ENCODE results near the gene SRRM3. TPM values are rescaled to one million over a fixed set of nuclear protein-coding genes. Genes with fewer than 3 reads are reported as not detected.

The SRRM3 gene
- total RNA-seq, 1 donor from 2014 or later: 1.7 TPM

- Mint-ChIP-seq H3K9me3 (ENCODE audit: unreplicated experiment) (no peaks in the 10 kb centered on the region), H3K4me1 (ENCODE audit: low read depth, unreplicated experiment) (peaks cover 2% of the 10 kb centered on the region), H3K4me3 (ENCODE audit: unreplicated experiment) (no peak overlapping the region), H3K27ac (ENCODE audit: unreplicated experiment) (no peak overlapping the region), H3K36me3 (ENCODE audit: low read depth, unreplicated experiment) (no peaks in the 10 kb centered on the region), H3K27me3 (ENCODE audit: low read depth, unreplicated experiment) (peaks cover 34% of the 10 kb centered on the region)
- TF ChIP-seq CTCF (IDR thresholded peaks at IDR 0.05; ENCODE audit: insufficient read depth, low read depth, low read length): no peak
- peak; percentile 100 for TF ChIP-seq EZH2 (IDR thresholded peaks at IDR 0.05; ENCODE audit: insufficient read depth, low read length)
- peaks cover 26% of the 10 kb centered on the region for H3K27me3 ChIP-seq (ENCODE audit: insufficient read depth, low read length)
- H3K79me2 ChIP-seq (ENCODE audit: insufficient read depth, low read length): no peaks in the 10 kb centered on the region
- H3K27ac ChIP-seq (ENCODE audit: low read depth, low read length): no peak overlapping the region
- H3K9me3 ChIP-seq (ENCODE audit: insufficient read depth, low read depth, low read length): no peaks in the 10 kb centered on the region
- H2AFZ ChIP-seq (ENCODE audit: low read depth, low read length): peak overlapping the region; percentile 28
- H3K36me3 ChIP-seq (ENCODE audit: insufficient read depth, low read length): no peaks in the 10 kb centered on the region
- H3K4me3 ChIP-seq (ENCODE audit: insufficient read depth, low read depth, low read length): no peak overlapping the region
- H4K20me1 ChIP-seq (ENCODE audit: insufficient read depth, low read length): no peaks in the 10 kb centered on the region
- DNase-seq (ENCODE audit: low read depth) (no peak), FAIRE-seq (no peak)
- H3K4me2 ChIP-seq (ENCODE audit: low read length): peak overlapping the region; percentile 68
- H3K9ac ChIP-seq (ENCODE audit: low read length): no peak overlapping the region
- H3K4me1 ChIP-seq (ENCODE audit: insufficient read depth, low read length): no peaks in the 10 kb centered on the region
Observed at GRCh38 chr7:76267107-76267893, 65.6 kb downstream of the SRRM3 start.

DNA sequence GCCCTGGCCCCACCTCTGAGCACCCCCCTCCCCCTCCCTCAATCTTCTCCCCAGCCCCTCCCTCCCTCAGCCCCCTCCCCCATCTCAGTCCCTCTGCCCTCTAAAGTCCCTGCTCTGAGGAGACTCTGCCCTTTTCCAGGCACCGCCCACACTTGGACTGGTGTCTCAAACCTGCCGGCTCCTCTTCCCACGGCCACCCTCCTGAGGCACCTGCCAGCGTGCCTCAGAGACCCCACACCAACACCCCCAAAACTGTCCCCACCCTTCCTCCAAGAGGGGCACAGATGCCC is 66.1 kb downstream of the SRRM3 start:
- Histone ChIP-seq H3K36me3 (ENCODE audit: insufficient read depth, low read length) (no peaks in the 10 kb centered on the region), H3K27me3 (ENCODE audit: insufficient read depth, low read length) (peaks cover 30% of the 10 kb centered on the region), H2AFZ (ENCODE audit: low read depth, low read length) (no peak overlapping the region), H3K79me2 (ENCODE audit: insufficient read depth, low read length) (no peaks in the 10 kb centered on the region), H3K9me3 (ENCODE audit: insufficient read depth, low read depth, low read length) (no peaks in the 10 kb centered on the region), H3K27ac (ENCODE audit: low read depth, low read length) (no peak overlapping the region), H3K9ac (ENCODE audit: low read length) (no peak overlapping the region), H3K4me1 (ENCODE audit: insufficient read depth, low read length) (no peaks in the 10 kb centered on the region), H4K20me1 (ENCODE audit: insufficient read depth, low read length) (no peaks in the 10 kb centered on the region), H3K4me3 (ENCODE audit: insufficient read depth, low read depth, low read length) (no peak overlapping the region), H3K4me2 (ENCODE audit: low read length) (no peak overlapping the region)
- Mint-ChIP-seq H3K4me1 (ENCODE audit: low read depth, unreplicated experiment) (peaks cover 3% of the 10 kb centered on the region), H3K27ac (ENCODE audit: unreplicated experiment) (no peak overlapping the region), H3K27me3 (ENCODE audit: low read depth, unreplicated experiment) (peaks cover 34% of the 10 kb centered on the region), H3K36me3 (ENCODE audit: low read depth, unreplicated experiment) (no peaks in the 10 kb centered on the region), H3K9me3 (ENCODE audit: unreplicated experiment) (no peaks in the 10 kb centered on the region), H3K4me3 (ENCODE audit: unreplicated experiment) (no peak overlapping the region)
- DNase-seq (ENCODE audit: low read depth) (no peak), FAIRE-seq (no peak)
- TF ChIP-seq CTCF (IDR thresholded peaks at IDR 0.05; ENCODE audit: insufficient read depth, low read depth, low read length): no peak
- no peak for TF ChIP-seq EZH2 (IDR thresholded peaks at IDR 0.05; ENCODE audit: insufficient read depth, low read length)

GRCh38 chr7:76268376-76268775 is 66.7 kb downstream of the SRRM3 start:
- no peaks in the 10 kb centered on the region for H3K36me3 ChIP-seq (ENCODE audit: insufficient read depth, low read length)
- no peak overlapping the region for H3K4me2 ChIP-seq (ENCODE audit: low read length)
- FAIRE-seq: no peak
- no peaks in the 10 kb centered on the region for H3K79me2 ChIP-seq (ENCODE audit: insufficient read depth, low read length)
- peaks cover 6% of the 10 kb centered on the region for H3K4me1 Mint-ChIP-seq (ENCODE audit: low read depth, unreplicated experiment)
- peaks cover 36% of the 10 kb centered on the region for H3K27me3 Mint-ChIP-seq (ENCODE audit: low read depth, unreplicated experiment)
- H3K27ac ChIP-seq (ENCODE audit: low read depth, low read length): no peak overlapping the region
- H3K9ac ChIP-seq (ENCODE audit: low read length): no peak overlapping the region
- DNase-seq (ENCODE audit: low read depth): no peak
- no peaks in the 10 kb centered on the region for H3K36me3 Mint-ChIP-seq (ENCODE audit: low read depth, unreplicated experiment)
- no peak overlapping the region for H3K27ac Mint-ChIP-seq (ENCODE audit: unreplicated experiment)
- no peaks in the 10 kb centered on the region for H3K9me3 Mint-ChIP-seq (ENCODE audit: unreplicated experiment)
- no peak overlapping the region for H3K4me3 Mint-ChIP-seq (ENCODE audit: unreplicated experiment)
- no peaks in the 10 kb centered on the region for H3K4me1 ChIP-seq (ENCODE audit: insufficient read depth, low read length)
- peaks cover 35% of the 10 kb centered on the region for H3K27me3 ChIP-seq (ENCODE audit: insufficient read depth, low read length)
- no peak overlapping the region for H3K4me3 ChIP-seq (ENCODE audit: insufficient read depth, low read depth, low read length)
- no peak for TF ChIP-seq CTCF (IDR thresholded peaks at IDR 0.05; ENCODE audit: insufficient read depth, low read depth, low read length)
- TF ChIP-seq EZH2 (IDR thresholded peaks at IDR 0.05; ENCODE audit: insufficient read depth, low read length): no peak
- no peaks in the 10 kb centered on the region for H3K9me3 ChIP-seq (ENCODE audit: insufficient read depth, low read depth, low read length)
- no peak overlapping the region for H2AFZ ChIP-seq (ENCODE audit: low read depth, low read length)
- no peaks in the 10 kb centered on the region for H4K20me1 ChIP-seq (ENCODE audit: insufficient read depth, low read length)
